ENCODE measurements around the gene TNN.

Gene TNN

GRCh38 chr1:175072099-175072951 is 4.7 kb downstream of the TNN start:
- no peaks in the 10 kb centered on the region for H3K27me3 ChIP-seq (ENCODE audit: control insufficient read depth, insufficient read depth, low read length)
- peaks cover 24% of the 10 kb centered on the region for H3K4me1 ChIP-seq (ENCODE audit: control insufficient read depth, low read depth, low read length)
- H3K4me3 ChIP-seq (ENCODE audit: low read length), result no peak overlapping the region
- H3K9me3 ChIP-seq (ENCODE audit: control insufficient read depth, low read depth, low read length), result no peaks in the 10 kb centered on the region
- no peak overlapping the region for H3K27ac ChIP-seq (ENCODE audit: low read length)
- H3K36me3 ChIP-seq (ENCODE audit: control insufficient read depth, low read depth, low read length), result no peaks in the 10 kb centered on the region
- H3K9ac ChIP-seq (ENCODE audit: low read length), result peak overlapping the region; percentile 40

DNA sequence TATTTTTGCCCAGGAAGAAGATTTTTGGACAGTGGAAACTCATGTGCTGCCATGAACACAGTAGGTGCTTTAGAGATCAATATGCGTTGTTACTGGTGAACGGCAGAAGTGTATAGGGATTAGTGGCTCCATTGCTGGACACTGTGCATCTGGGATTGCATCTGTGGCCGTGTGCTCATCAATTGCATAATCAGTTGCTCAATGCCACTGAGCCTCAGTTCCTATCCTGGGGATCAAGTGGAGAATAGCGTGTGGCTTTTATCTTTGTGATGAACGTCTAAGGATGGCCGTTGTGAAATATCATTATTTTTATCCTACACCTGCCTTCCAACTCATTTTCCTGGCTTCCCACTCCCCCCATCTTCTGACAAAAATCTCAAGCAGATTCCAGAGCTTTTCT is 5.4 kb downstream of the TNN start:
- peaks cover 24% of the 10 kb centered on the region for H3K4me1 ChIP-seq (ENCODE audit: control insufficient read depth, low read depth, low read length)
- no peaks in the 10 kb centered on the region for H3K36me3 ChIP-seq (ENCODE audit: control insufficient read depth, low read depth, low read length)
- no peak overlapping the region for H3K9ac ChIP-seq (ENCODE audit: low read length)
- no peak overlapping the region for H3K4me3 ChIP-seq (ENCODE audit: low read length)
- H3K27ac ChIP-seq (ENCODE audit: low read length), result no peak overlapping the region
- H3K9me3 ChIP-seq (ENCODE audit: control insufficient read depth, low read depth, low read length), result no peaks in the 10 kb centered on the region
- H3K27me3 ChIP-seq (ENCODE audit: control insufficient read depth, insufficient read depth, low read length), result no peaks in the 10 kb centered on the region

- H3K4me3 ChIP-seq (ENCODE audit: low read length), result no peak overlapping the region
- H3K9ac ChIP-seq (ENCODE audit: low read length), result no peak overlapping the region
- no peak overlapping the region for H3K27ac ChIP-seq (ENCODE audit: low read length)
- no peaks in the 10 kb centered on the region for H3K9me3 ChIP-seq (ENCODE audit: control insufficient read depth, low read depth, low read length)
- H3K27me3 ChIP-seq (ENCODE audit: control insufficient read depth, insufficient read depth, low read length), result no peaks in the 10 kb centered on the region
- peaks cover 24% of the 10 kb centered on the region for H3K4me1 ChIP-seq (ENCODE audit: control insufficient read depth, low read depth, low read length)
- no peaks in the 10 kb centered on the region for H3K36me3 ChIP-seq (ENCODE audit: control insufficient read depth, low read depth, low read length)
These were observed 6.0 kb downstream of the TNN start for GRCh38 chr1:175073633-175074032.

DNA sequence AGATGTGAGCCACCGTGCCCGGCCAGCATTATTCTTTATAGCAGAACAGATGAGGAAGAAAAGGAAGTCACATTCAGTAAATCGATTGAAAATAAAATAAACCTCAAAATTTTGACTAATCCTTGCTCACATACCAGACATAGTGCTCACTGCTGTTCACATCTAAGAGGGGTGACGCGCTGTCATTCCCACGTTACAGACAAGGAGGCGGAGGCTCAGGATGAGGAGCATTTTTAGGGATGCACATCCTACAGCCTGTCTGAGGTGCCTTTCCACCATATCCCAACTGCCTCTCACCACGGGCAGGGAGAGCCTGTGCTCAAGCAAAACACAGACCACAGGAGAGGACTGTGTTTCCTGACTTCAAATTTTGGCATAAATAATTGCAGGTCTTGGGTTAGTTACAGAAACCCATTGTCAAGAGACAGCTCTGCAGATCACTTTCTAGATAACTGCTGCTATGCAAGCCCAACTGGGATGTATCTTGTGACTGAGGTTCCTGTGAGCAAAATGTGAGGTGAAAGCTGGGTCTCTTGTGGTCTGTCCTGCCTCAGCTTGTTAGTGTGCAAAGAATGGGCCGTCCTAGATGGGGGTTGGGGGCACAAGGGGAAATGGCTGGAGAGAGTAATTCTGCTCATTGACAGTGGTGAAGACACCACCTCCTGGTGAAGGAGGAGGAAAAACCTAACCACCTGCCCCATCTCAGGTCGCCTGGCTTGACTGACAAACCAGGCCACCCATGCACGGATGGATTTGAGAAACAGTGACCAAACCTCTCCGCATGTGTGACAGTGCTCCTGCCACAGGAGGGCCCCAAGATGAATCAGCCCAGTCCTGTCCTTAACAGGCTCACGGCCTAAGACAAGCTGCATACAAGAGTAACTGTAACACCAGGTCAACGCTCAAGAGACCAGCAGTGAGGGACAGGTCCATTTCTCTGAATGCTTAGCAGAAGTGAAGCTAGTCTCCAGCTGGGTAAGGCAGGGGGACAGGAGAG is 8.2 kb downstream of the TNN start:
- Histone ChIP-seq H3K27ac (ENCODE audit: low read length) (no peak overlapping the region), H3K27me3 (ENCODE audit: control insufficient read depth, insufficient read depth, low read length) (no peaks in the 10 kb centered on the region), H3K9ac (ENCODE audit: low read length) (no peak overlapping the region), H3K36me3 (ENCODE audit: control insufficient read depth, low read depth, low read length) (no peaks in the 10 kb centered on the region), H3K4me3 (ENCODE audit: low read length) (no peak overlapping the region), H3K9me3 (ENCODE audit: control insufficient read depth, low read depth, low read length) (no peaks in the 10 kb centered on the region), H3K4me1 (ENCODE audit: control insufficient read depth, low read depth, low read length) (peaks cover 24% of the 10 kb centered on the region)

DNA sequence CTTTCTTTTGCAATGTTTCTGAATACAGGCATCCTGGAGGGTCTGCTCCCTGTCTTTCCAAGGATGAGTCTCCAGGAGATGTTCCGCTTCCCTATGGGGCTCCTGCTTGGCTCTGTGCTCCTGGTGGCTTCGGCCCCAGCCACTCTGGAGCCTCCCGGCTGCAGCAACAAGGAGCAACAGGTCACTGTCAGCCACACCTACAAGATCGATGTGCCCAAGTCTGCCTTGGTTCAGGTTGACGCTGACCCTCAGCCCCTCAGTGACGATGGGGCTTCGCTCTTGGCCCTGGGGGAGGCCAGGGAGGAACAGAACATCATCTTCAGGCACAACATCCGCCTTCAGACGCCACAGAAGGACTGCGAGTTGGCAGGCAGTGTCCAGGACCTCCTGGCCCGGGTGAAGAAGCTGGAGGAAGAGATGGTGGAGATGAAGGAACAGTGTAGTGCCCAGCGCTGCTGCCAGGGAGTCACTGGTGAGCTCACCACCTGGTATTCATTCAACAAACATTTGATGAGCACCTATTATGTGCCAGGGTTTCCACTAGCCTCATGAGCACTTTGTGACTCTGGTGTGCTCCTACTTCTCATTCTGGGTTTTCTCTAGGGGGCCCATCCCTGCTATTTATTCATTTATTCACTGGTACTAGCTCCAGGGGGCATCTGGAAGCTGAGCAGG is 9.9 kb downstream of the TNN start:
- Histone ChIP-seq H3K27me3 (ENCODE audit: control insufficient read depth, insufficient read depth, low read length) (no peaks in the 10 kb centered on the region), H3K27ac (ENCODE audit: low read length) (no peak overlapping the region), H3K4me3 (ENCODE audit: low read length) (no peak overlapping the region), H3K9me3 (ENCODE audit: control insufficient read depth, low read depth, low read length) (no peaks in the 10 kb centered on the region), H3K4me1 (ENCODE audit: control insufficient read depth, low read depth, low read length) (peaks cover 15% of the 10 kb centered on the region), H3K9ac (ENCODE audit: low read length) (no peak overlapping the region), H3K36me3 (ENCODE audit: control insufficient read depth, low read depth, low read length) (no peaks in the 10 kb centered on the region)

GRCh38 chr1:175078629-175079028 is 11.0 kb downstream of the TNN start:
- Histone ChIP-seq H3K9me3 (ENCODE audit: control insufficient read depth, low read depth, low read length) (no peaks in the 10 kb centered on the region), H3K4me1 (ENCODE audit: control insufficient read depth, low read depth, low read length) (peaks cover 4% of the 10 kb centered on the region), H3K27ac (ENCODE audit: low read length) (no peak overlapping the region), H3K36me3 (ENCODE audit: control insufficient read depth, low read depth, low read length) (no peaks in the 10 kb centered on the region), H3K27me3 (ENCODE audit: control insufficient read depth, insufficient read depth, low read length) (no peaks in the 10 kb centered on the region), H3K4me3 (ENCODE audit: low read length) (no peak overlapping the region), H3K9ac (ENCODE audit: low read length) (no peak overlapping the region)

DNA sequence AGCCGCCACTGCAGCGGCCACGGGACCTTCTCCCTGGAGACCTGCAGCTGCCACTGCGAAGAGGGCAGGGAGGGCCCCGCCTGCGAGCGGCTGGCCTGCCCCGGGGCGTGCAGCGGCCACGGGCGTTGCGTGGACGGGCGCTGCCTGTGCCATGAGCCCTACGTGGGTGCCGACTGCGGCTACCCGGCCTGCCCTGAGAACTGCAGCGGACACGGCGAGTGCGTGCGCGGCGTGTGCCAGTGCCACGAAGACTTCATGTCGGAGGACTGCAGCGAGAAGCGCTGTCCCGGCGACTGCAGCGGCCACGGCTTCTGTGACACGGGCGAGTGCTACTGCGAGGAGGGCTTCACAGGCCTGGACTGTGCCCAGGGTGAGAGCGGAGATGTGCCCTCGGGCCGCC is 11.7 kb downstream of the TNN start:
- Histone ChIP-seq H3K4me1 (ENCODE audit: control insufficient read depth, low read depth, low read length) (no peaks in the 10 kb centered on the region), H3K27ac (ENCODE audit: low read length) (no peak overlapping the region), H3K36me3 (ENCODE audit: control insufficient read depth, low read depth, low read length) (no peaks in the 10 kb centered on the region), H3K27me3 (ENCODE audit: control insufficient read depth, insufficient read depth, low read length) (no peaks in the 10 kb centered on the region), H3K4me3 (ENCODE audit: low read length) (no peak overlapping the region), H3K9ac (ENCODE audit: low read length) (no peak overlapping the region), H3K9me3 (ENCODE audit: control insufficient read depth, low read depth, low read length) (no peaks in the 10 kb centered on the region)

DNA sequence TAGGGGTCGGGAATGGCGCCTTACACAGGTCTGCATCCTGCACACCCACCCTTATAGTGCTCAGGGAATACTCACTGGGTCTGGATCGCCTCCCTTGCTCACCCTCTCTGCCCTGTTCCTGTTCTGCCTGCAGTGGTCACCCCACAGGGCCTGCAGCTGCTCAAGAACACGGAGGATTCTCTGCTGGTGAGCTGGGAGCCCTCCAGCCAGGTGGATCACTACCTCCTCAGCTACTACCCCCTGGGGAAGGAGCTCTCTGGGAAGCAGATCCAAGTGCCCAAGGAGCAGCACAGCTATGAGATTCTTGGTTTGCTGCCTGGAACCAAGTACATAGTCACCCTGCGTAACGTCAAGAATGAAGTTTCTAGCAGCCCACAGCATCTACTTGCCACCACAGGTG is 12.4 kb downstream of the TNN start:
- Histone ChIP-seq H3K9me3 (ENCODE audit: control insufficient read depth, low read depth, low read length) (no peaks in the 10 kb centered on the region), H3K36me3 (ENCODE audit: control insufficient read depth, low read depth, low read length) (no peaks in the 10 kb centered on the region), H3K4me1 (ENCODE audit: control insufficient read depth, low read depth, low read length) (no peaks in the 10 kb centered on the region), H3K27me3 (ENCODE audit: control insufficient read depth, insufficient read depth, low read length) (no peaks in the 10 kb centered on the region), H3K9ac (ENCODE audit: low read length) (no peak overlapping the region), H3K4me3 (ENCODE audit: low read length) (no peak overlapping the region), H3K27ac (ENCODE audit: low read length) (no peak overlapping the region)

DNA sequence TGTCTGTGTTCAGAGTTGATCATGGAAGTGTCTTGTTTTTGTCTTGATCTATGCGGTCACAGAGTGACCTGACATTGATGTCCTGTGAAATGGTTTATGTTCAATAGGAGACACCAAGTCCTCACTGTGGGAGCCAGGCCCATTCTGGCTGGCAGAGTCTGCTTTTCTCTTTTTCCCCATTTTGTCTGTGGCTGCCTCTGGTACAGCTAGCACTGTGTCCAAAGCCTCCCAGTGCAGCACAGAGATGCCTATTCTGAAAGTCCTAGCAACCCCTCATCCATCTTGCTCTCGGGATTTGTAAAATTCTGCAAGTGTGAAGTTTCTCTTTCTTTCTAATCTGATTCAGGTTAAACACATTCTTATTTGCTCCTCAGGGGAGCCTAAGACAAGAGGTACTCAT is 14.3 kb downstream of the TNN start:
- no peaks in the 10 kb centered on the region for H3K9me3 ChIP-seq (ENCODE audit: control insufficient read depth, low read depth, low read length)
- H3K4me1 ChIP-seq (ENCODE audit: control insufficient read depth, low read depth, low read length), result no peaks in the 10 kb centered on the region
- no peak overlapping the region for H3K27ac ChIP-seq (ENCODE audit: low read length)
- no peaks in the 10 kb centered on the region for H3K36me3 ChIP-seq (ENCODE audit: control insufficient read depth, low read depth, low read length)
- no peak overlapping the region for H3K9ac ChIP-seq (ENCODE audit: low read length)
- no peaks in the 10 kb centered on the region for H3K27me3 ChIP-seq (ENCODE audit: control insufficient read depth, insufficient read depth, low read length)
- no peak overlapping the region for H3K4me3 ChIP-seq (ENCODE audit: low read length)

GRCh38 chr1:175088525-175088951 is 20.9 kb downstream of the TNN start:
- no peaks in the 10 kb centered on the region for H3K36me3 ChIP-seq (ENCODE audit: control insufficient read depth, low read depth, low read length)
- H3K27me3 ChIP-seq (ENCODE audit: control insufficient read depth, insufficient read depth, low read length), result no peaks in the 10 kb centered on the region
- H3K27ac ChIP-seq (ENCODE audit: low read length), result no peak overlapping the region
- H3K4me1 ChIP-seq (ENCODE audit: control insufficient read depth, low read depth, low read length), result peaks cover 5% of the 10 kb centered on the region
- no peak overlapping the region for H3K9ac ChIP-seq (ENCODE audit: low read length)
- no peak overlapping the region for H3K4me3 ChIP-seq (ENCODE audit: low read length)
- no peaks in the 10 kb centered on the region for H3K9me3 ChIP-seq (ENCODE audit: control insufficient read depth, low read depth, low read length)

GRCh38 chr1:175089136-175089718 is 21.6 kb downstream of the TNN start:
- H3K9ac ChIP-seq (ENCODE audit: low read length), result no peak overlapping the region
- H3K4me1 ChIP-seq (ENCODE audit: control insufficient read depth, low read depth, low read length), result peaks cover 5% of the 10 kb centered on the region
- no peaks in the 10 kb centered on the region for H3K36me3 ChIP-seq (ENCODE audit: control insufficient read depth, low read depth, low read length)
- H3K27ac ChIP-seq (ENCODE audit: low read length), result no peak overlapping the region
- no peaks in the 10 kb centered on the region for H3K9me3 ChIP-seq (ENCODE audit: control insufficient read depth, low read depth, low read length)
- H3K27me3 ChIP-seq (ENCODE audit: control insufficient read depth, insufficient read depth, low read length), result no peaks in the 10 kb centered on the region
- H3K4me3 ChIP-seq (ENCODE audit: low read length), result no peak overlapping the region
